Neural cell (in vitro differentiated cells): Measurements from ENCODE around the gene PIGQ.

ENCODE experiments used
- CTCF ChIP-seq: fragments of 450-650 bp; IDR thresholded peaks from 2 replicates; pipeline ENCODE4 v1.5.1; 2014; ENCODE audit warnings: antibody characterized with exemption, mild to moderate bottlenecking, moderate library complexity; ENCODE audit not compliant: poor library complexity, severe bottlenecking
- REST ChIP-seq: IDR thresholded peaks from 2 replicates; pipeline ENCODE4 v1.6.1; 2012; ENCODE audit warnings: borderline replicate concordance

- TF ChIP-seq CTCF (no peak), REST (no peak)
Measured at GRCh38 chr16:595942-596735, 26.4 kb downstream of the PIGQ start.
